Activated CD8-positive, alpha-beta memory T cell treated with anti-CD3 and anti-CD28 coated beads, Interleukin-2, amount 50 U/mL, for 4 hours (primary cell): ENCODE results near the gene ANO1.

Experiments
- DNase-seq: peaks from one replicate; pipeline ENCODE4 v3.0.0-alpha.2; 2020

ANO1 gene

GRCh38 chr11:70119502-70119901 lies 41.4 kb downstream of the ANO1 start:
- DNase-seq: no peak

GRCh38 chr11:70120674-70121073 lies 42.6 kb downstream of the ANO1 start:
- DNase-seq: no peak

GRCh38 chr11:70122490-70123198 lies 44.5 kb downstream of the ANO1 start:
- DNase-seq: no peak

GRCh38 chr11:70123711-70124110 lies 45.6 kb downstream of the ANO1 start:
- DNase-seq: no peak

- no peak for DNase-seq
Observed at GRCh38 chr11:70124321-70125000, 46.3 kb downstream of the ANO1 start.

GRCh38 chr11:70126494-70126893 lies 48.4 kb downstream of the ANO1 start:
- DNase-seq: no peak

GRCh38 chr11:70127653-70128434 lies 49.7 kb downstream of the ANO1 start:
- DNase-seq: no peak

GRCh38 chr11:70128435-70128906 lies 50.4 kb downstream of the ANO1 start:
- no peak for DNase-seq

GRCh38 chr11:70129051-70129592 lies 51.0 kb downstream of the ANO1 start:
- DNase-seq: no peak

GRCh38 chr11:70130636-70131035 lies 52.5 kb downstream of the ANO1 start:
- no peak for DNase-seq

- DNase-seq: no peak
Observed at GRCh38 chr11:70131606-70132190, 53.6 kb downstream of the ANO1 start.

- DNase-seq: no peak
Observed at GRCh38 chr11:70132641-70133040, 54.5 kb downstream of the ANO1 start.

- DNase-seq: no peak
Observed at GRCh38 chr11:70133771-70134335, 55.7 kb downstream of the ANO1 start.

GRCh38 chr11:70134490-70134889 lies 56.4 kb downstream of the ANO1 start:
- no peak for DNase-seq

- no peak for DNase-seq
Observed at GRCh38 chr11:70135142-70135541, 57.0 kb downstream of the ANO1 start.

- DNase-seq: no peak
Observed at GRCh38 chr11:70135625-70136059, 57.5 kb downstream of the ANO1 start.

GRCh38 chr11:70137383-70137782 lies 59.3 kb downstream of the ANO1 start:
- DNase-seq: no peak

GRCh38 chr11:70138403-70138802 lies 60.3 kb downstream of the ANO1 start:
- no peak for DNase-seq

GRCh38 chr11:70139785-70140410 lies 61.8 kb downstream of the ANO1 start:
- no peak for DNase-seq

- no peak for DNase-seq
Observed at GRCh38 chr11:70140711-70141485, 62.8 kb downstream of the ANO1 start.

GRCh38 chr11:70141486-70142220 lies 63.5 kb downstream of the ANO1 start:
- DNase-seq: no peak
